GM12878 (cell line): ENCODE data around the gene GALNTL6. TPM values are rescaled to one million over a fixed set of nuclear protein-coding genes. Genes with fewer than 3 reads are reported as not detected.

ENCODE experiments used
- ATAC-seq: fragments of 200-7000 bp; cut with Tn5 transposase; 3 replicates; pipeline ENCODE4 v1.9.1; 2020; ENCODE audit warnings: mild to moderate bottlenecking, moderate library complexity
- BruUV-seq: library from RNA; stranded (reverse); fragments of 400-500 nt; replicated peaks from 2 replicates; lab custom pipeline; 2021; lab: Mats Ljungman, UMichigan
- CTCF ChIA-PET: fragments of 300-600 bp; sonication (Branson Sonifier 250); formaldehyde crosslinking; extraction: SDS; loops from one replicate; lab custom pipeline; 2021; ENCODE audit warnings: inconsistent platforms; lab: Yijun Ruan, JAX
- POLR2A ChIA-PET: fragments of 350-600 bp; formaldehyde crosslinking; extraction: SDS; loops from one replicate; lab custom pipeline; 2021; ENCODE audit warnings: inconsistent platforms; lab: Charles Lee
- RAD21 ChIA-PET: fragments of 300-600 bp; sonication (Branson Sonifier 250); formaldehyde crosslinking; loops from one replicate; lab custom pipeline; 2023; ENCODE audit warnings: antibody characterized with exemption; ENCODE audit not compliant: unreplicated experiment; lab: Charles Lee
- SMC1A ChIA-PET: fragments of 300-600 bp; sonication (Branson Sonifier 250); formaldehyde crosslinking; loops from one replicate; lab custom pipeline; 2023; ENCODE audit not compliant: unreplicated experiment, uncharacterized antibody; lab: Charles Lee
- DNase-seq: peaks from one replicate; pipeline ENCODE4 v3.0.0-alpha.2; 2011; ENCODE audit warnings: low read depth, low spot score
- FAIRE-seq: peaks from 3 replicates; lab custom pipeline; 2011; peaks lifted over from hg19 to GRCh38; lab: Jason Lieb, UNC
- H2AFZ ChIP-seq: 2 replicates; pipeline ENCODE4 v1.6.0; 2011; ENCODE audit warnings: low read depth, low read length, control low read depth; ENCODE audit not compliant: control insufficient read depth
- H3K27ac ChIP-seq: 2 replicates; pipeline ENCODE4 v1.5.1; 2011; ENCODE audit warnings: control low read depth; ENCODE audit not compliant: control insufficient read depth, insufficient read depth
- H3K27me3 ChIP-seq, 2 experiments: replicated peaks in 1 of 2; 2 replicates each; pipeline versions ENCODE4 v1.6.0 to v1.6.1; 2011; ENCODE audit warnings: low read length in 1 of 2; ENCODE audit not compliant: control insufficient read depth in 2 of 2, insufficient read depth in 2 of 2
- H3K36me3 ChIP-seq, 2 experiments: 2 replicates each; pipeline ENCODE4 v1.5.1; 2011; ENCODE audit warnings: low read length in 1 of 2; ENCODE audit not compliant: control insufficient read depth in 2 of 2, insufficient read depth in 2 of 2
- H3K4me1 ChIP-seq: 2 replicates; pipeline ENCODE4 v1.6.1; 2011; ENCODE audit warnings: mild to moderate bottlenecking, low read length, moderate library complexity, mixed read lengths; ENCODE audit not compliant: control insufficient read depth, insufficient read depth
- H3K4me2 ChIP-seq: 2 replicates; pipeline ENCODE4 v1.6.0; 2011; ENCODE audit warnings: control low read depth; ENCODE audit not compliant: control insufficient read depth, insufficient read depth
- H3K4me3 ChIP-seq: fragments of 200-600 bp; sonication (generic); 2 replicates; pipeline ENCODE4 v1.5.1; 2016
- H3K79me2 ChIP-seq: 2 replicates; pipeline ENCODE4 v1.6.0; 2011; ENCODE audit warnings: low read length; ENCODE audit not compliant: control insufficient read depth, insufficient read depth
- H3K9ac ChIP-seq: 2 replicates; pipeline ENCODE4 v1.8.0; 2011; ENCODE audit warnings: low read length, control low read depth, mixed read lengths; ENCODE audit not compliant: control insufficient read depth, insufficient read depth
- H3K9me3 ChIP-seq: replicated peaks from 3 replicates; pipeline ENCODE4 v1.5.1; 2011; ENCODE audit warnings: mild to moderate bottlenecking, low read length; ENCODE audit not compliant: control insufficient read depth, insufficient read depth
- H4K20me1 ChIP-seq: 2 replicates; pipeline ENCODE4 v1.6.0; 2011; ENCODE audit not compliant: control insufficient read depth, insufficient read depth
- DPF2 ChIP-seq: fragments of 450-650 bp; IDR thresholded peaks from 2 replicates; pipeline ENCODE4 v1.6.1; 2017; ENCODE audit warnings: mild to moderate bottlenecking
- HCFC1 ChIP-seq: fragments of 150-350 bp; IDR thresholded peaks from 2 replicates; pipeline ENCODE4 v1.6.1; 2014; ENCODE audit warnings: low read length
- MYB ChIP-seq: fragments of 150-350 bp; IDR thresholded peaks from 2 replicates; pipeline ENCODE4 v1.6.1; 2014; ENCODE audit warnings: mild to moderate bottlenecking, low read depth, low read length, borderline replicate concordance
- MYC ChIP-seq: IDR thresholded peaks from 2 replicates; pipeline ENCODE4 v1.6.1; 2011; ENCODE audit warnings: mild to moderate bottlenecking, low read length, moderate library complexity, inconsistent platforms; ENCODE audit not compliant: insufficient read depth, insufficient replicate concordance, insufficient read length, severe bottlenecking
- PAX8 ChIP-seq: fragments of 450-650 bp; IDR thresholded peaks from 2 replicates; pipeline ENCODE4 v1.6.1; 2017; ENCODE audit warnings: mild to moderate bottlenecking, moderate library complexity
- RCOR1 ChIP-seq: conservative IDR thresholded peaks from 2 replicates; pipeline ENCODE4 v1.6.1; 2012; ENCODE audit warnings: low read depth, low read length, improper control_type of control experiment
- SREBF1 ChIP-seq: IDR thresholded peaks from 2 replicates; pipeline ENCODE4 v1.6.1; 2012; ENCODE audit warnings: mild to moderate bottlenecking, low read length
- ZNF24 ChIP-seq: fragments of 450-650 bp; IDR thresholded peaks from 2 replicates; pipeline ENCODE4 v1.6.1; 2017; ENCODE audit warnings: antibody characterized with exemption, mild to moderate bottlenecking
- WGBS: methylation state at CpG from one replicate; pipeline ENCODE4 v1.1.6; 2016; ENCODE audit warnings: low lambda C conversion rate; ENCODE audit not compliant: insufficient replicate concordance, insufficient coverage; ENCODE audit errors: missing lambda C conversion rate; 5-methylcytosine and 5-hydroxymethylcytosine counted together
- in situ Hi-C: fragments of 300-500 bp; cut with MboI; formaldehyde crosslinking; loops from 9 replicates; pipeline ENCODE4 v1.14.3; 2018; ENCODE audit warnings: mixed read lengths
- intact Hi-C: fragments of 100-400 bp; cut with micrococcal nuclease; formaldehyde crosslinking; loops from one replicate; pipeline ENCODE4 v1.14.2; 2022; ENCODE audit not compliant: unreplicated experiment
- polyA plus RNA-seq, 11 experiments: library from polyadenylated mRNA; depleted of rRNA in 4 of 11; unstranded in 6 of 11; stranded (reverse) in 5 of 11; fragments of >200 nt; fragmentation: Nextera tagmentation in 4 of 11; fragmentation: Illumina TruSeq in 1 of 11; extraction: Ambion mirVana in 4 of 11; extraction: Trizol in 1 of 11; gene quantifications; 1 replicate in 1 of 11; 2 replicates in 10 of 11; pipeline versions ENCODE4 v1.2.1 to v1.2.3, GENCODE V29; 2011 to 2016; ENCODE audit warnings: inconsistent platforms in 2 of 11, missing spikeins in 2 of 11, low read depth in 1 of 11
- total RNA-seq, 4 experiments: library from RNA; depleted of rRNA in 3 of 4; stranded (reverse); fragments of >200 nt in 3 of 4; fragmentation: Illumina TruSeq in 1 of 4; extraction: Trizol in 1 of 4; gene quantifications; 2 replicates each; pipeline versions ENCODE4 v1.2.1 to v1.2.3, GENCODE V29; 2013 to 2021
- TF ChIP-seq, protein P1 (sequence below): fragments of 450-650 bp; IDR thresholded peaks from 2 replicates; pipeline ENCODE4 v1.6.1; 2017; ENCODE audit warnings: mild to moderate bottlenecking, low read depth, inconsistent platforms; ENCODE audit not compliant: poor library complexity, severe bottlenecking
- TF ChIP-seq, protein P2 (sequence below): IDR thresholded peaks from 2 replicates; pipeline ENCODE4 v1.6.1; 2011; ENCODE audit warnings: borderline replicate concordance, low read depth, mild to moderate bottlenecking, moderate library complexity, low read length; ENCODE audit not compliant: insufficient read depth, poor library complexity, severe bottlenecking
- TF ChIP-seq, protein P3 (sequence below): fragments of 450-650 bp; conservative IDR thresholded peaks from 2 replicates; pipeline ENCODE4 v1.6.1; 2017; ENCODE audit warnings: mild to moderate bottlenecking, moderate library complexity
- TF ChIP-seq, protein P4 (sequence below): IDR thresholded peaks from 2 replicates; pipeline ENCODE4 v1.6.1; 2011; ENCODE audit warnings: borderline replicate concordance, low read depth, mild to moderate bottlenecking, moderate library complexity, mixed read lengths, low read length; ENCODE audit not compliant: insufficient read depth; ENCODE audit errors: extremely low read length

The GALNTL6 gene
- total and polyA plus RNA-seq, 10 of the 15 experiments (the other 5 are each of a cell fraction or from before 2014, with no cell fraction given): 0.01 to 0.29 TPM; not detected in 8

DNA sequence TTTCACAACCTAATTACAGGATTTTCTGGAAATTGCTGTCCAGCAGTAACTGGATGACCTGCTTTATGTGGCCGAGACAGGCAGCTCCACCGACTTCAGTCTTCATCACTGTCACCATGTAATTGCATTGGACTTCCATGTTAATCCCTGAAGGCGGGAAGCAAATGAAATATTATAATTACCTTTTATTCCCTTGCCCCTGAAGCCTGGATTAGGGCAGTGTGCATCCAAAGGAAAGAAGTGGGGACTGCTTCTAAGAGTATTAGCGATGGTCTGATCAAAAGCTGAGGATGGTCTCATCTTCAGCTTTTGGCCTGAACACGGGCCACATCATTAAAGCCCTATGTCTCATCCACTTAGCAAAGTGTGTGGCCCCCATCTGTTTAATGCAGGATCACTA lies 1043.8 kb downstream of the GALNTL6 start (continued):
- TF ChIP-seq, protein P1, sequence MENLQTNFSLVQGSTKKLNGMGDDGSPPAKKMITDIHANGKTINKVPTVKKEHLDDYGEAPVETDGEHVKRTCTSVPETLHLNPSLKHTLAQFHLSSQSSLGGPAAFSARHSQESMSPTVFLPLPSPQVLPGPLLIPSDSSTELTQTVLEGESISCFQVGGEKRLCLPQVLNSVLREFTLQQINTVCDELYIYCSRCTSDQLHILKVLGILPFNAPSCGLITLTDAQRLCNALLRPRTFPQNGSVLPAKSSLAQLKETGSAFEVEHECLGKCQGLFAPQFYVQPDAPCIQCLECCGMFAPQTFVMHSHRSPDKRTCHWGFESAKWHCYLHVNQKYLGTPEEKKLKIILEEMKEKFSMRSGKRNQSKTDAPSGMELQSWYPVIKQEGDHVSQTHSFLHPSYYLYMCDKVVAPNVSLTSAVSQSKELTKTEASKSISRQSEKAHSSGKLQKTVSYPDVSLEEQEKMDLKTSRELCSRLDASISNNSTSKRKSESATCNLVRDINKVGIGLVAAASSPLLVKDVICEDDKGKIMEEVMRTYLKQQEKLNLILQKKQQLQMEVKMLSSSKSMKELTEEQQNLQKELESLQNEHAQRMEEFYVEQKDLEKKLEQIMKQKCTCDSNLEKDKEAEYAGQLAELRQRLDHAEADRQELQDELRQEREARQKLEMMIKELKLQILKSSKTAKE: no peak

DNA sequence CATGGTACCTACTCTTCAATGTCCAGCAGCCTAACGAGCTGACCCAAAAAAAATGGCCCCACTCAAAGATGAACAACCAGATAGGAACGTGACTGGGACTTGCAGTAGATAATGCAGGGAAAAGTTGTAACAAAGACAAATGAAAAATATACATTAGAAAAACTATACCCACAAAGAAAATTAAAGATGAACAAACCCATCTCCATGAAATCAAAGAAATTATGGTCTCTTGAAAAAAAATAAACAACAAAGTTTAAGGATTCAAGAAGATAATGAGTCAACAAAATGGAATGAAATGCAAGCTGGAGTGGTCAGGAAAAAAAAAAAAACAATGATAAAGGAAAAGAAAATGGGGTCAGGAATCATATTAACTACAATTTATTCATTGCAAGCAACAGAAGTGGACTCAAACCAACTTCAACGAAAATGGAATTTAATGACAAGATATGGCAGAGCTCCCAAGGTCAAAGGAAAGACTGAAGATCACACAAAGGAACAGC lies 1045.6 kb downstream of the GALNTL6 start:
- no TSS peak for BruUV-seq
- in situ Hi-C loops (no loop called here), intact Hi-C loops (no loop called here)
- 3% methylated on average over 3 of the region's 3 CpGs for WGBS
- RAD21 ChIA-PET: no interaction called here
- H4K20me1 ChIP-seq: no peaks in the 10 kb centered on the region
- DNase-seq: no peak
- no peak for FAIRE-seq
- H3K4me3 ChIP-seq: no peak overlapping the region
- H3K4me2 ChIP-seq: no peak overlapping the region
- H3K9ac ChIP-seq: no peak overlapping the region
- no peak for ATAC-seq
- H3K27ac ChIP-seq: no peak overlapping the region
- POLR2A ChIA-PET: no interaction called here
- no peaks in the 10 kb centered on the region for H3K36me3 ChIP-seq
- H3K79me2 ChIP-seq: no peaks in the 10 kb centered on the region
- SMC1A ChIA-PET: no interaction called here
- CTCF ChIA-PET: no interaction called here
- no peaks in the 10 kb centered on the region for H3K9me3 ChIP-seq
- H2AFZ ChIP-seq: no peak overlapping the region
- no peaks in the 10 kb centered on the region for H3K4me1 ChIP-seq
- H3K27me3 ChIP-seq: no peaks in the 10 kb centered on the region
- TF ChIP-seq DPF2 (no peak), MYC (no peak), MYB (no peak), HCFC1 (no peak), PAX8 (no peak), ZNF24 (no peak), RCOR1 (no peak), SREBF1 (no peak)
- TF ChIP-seq, protein P2, sequence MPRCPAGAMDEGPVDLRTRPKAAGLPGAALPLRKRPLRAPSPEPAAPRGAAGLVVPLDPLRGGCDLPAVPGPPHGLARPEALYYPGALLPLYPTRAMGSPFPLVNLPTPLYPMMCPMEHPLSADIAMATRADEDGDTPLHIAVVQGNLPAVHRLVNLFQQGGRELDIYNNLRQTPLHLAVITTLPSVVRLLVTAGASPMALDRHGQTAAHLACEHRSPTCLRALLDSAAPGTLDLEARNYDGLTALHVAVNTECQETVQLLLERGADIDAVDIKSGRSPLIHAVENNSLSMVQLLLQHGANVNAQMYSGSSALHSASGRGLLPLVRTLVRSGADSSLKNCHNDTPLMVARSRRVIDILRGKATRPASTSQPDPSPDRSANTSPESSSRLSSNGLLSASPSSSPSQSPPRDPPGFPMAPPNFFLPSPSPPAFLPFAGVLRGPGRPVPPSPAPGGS: no peak
- TF ChIP-seq, protein P3, sequence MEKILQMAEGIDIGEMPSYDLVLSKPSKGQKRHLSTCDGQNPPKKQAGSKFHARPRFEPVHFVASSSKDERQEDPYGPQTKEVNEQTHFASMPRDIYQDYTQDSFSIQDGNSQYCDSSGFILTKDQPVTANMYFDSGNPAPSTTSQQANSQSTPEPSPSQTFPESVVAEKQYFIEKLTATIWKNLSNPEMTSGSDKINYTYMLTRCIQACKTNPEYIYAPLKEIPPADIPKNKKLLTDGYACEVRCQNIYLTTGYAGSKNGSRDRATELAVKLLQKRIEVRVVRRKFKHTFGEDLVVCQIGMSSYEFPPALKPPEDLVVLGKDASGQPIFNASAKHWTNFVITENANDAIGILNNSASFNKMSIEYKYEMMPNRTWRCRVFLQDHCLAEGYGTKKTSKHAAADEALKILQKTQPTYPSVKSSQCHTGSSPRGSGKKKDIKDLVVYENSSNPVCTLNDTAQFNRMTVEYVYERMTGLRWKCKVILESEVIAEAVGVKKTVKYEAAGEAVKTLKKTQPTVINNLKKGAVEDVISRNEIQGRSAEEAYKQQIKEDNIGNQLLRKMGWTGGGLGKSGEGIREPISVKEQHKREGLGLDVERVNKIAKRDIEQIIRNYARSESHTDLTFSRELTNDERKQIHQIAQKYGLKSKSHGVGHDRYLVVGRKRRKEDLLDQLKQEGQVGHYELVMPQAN: no peak
- TF ChIP-seq, protein P4, sequence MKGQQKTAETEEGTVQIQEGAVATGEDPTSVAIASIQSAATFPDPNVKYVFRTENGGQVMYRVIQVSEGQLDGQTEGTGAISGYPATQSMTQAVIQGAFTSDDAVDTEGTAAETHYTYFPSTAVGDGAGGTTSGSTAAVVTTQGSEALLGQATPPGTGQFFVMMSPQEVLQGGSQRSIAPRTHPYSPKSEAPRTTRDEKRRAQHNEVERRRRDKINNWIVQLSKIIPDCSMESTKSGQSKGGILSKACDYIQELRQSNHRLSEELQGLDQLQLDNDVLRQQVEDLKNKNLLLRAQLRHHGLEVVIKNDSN: no peak
